EL (cell line): ENCODE results near the gene EFNA3.

Experiments used
- DNase-seq: peaks from one replicate; pipeline ENCODE4 v3.0.0-alpha.2; 2016

Gene EFNA3

DNA sequence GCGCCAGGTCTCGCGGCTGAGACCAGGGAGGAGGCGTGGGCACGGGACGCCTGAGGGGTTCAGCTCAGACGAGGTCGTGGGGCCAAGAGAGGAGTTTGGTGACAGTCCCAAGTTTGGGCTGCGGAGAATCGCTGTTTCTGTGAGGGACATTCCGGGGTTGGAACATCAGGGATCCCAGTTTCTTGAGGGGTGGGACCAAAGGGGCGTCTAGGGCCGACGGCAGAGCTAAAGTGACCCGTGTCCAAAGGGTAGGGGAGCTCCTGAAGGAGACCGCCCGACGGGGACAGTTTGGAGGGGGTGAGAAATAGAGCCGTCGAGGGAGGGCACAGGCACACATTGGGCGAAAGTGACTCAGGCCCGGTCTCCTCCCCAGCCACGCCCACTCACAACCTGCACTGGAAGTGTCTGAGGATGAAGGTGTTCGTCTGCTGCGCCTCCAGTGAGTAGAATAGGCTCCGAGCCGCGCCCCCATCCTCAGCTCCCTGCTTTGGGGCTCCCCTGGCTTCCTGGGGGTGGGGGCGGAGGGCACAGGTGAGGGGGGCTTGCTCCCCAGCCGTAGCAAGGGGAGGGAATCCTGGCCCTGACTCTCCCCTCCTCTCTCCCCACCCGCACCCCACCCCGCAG, 7.0 kb downstream of the EFNA3 start:
- peak; percentile 64 for DNase-seq

DNA sequence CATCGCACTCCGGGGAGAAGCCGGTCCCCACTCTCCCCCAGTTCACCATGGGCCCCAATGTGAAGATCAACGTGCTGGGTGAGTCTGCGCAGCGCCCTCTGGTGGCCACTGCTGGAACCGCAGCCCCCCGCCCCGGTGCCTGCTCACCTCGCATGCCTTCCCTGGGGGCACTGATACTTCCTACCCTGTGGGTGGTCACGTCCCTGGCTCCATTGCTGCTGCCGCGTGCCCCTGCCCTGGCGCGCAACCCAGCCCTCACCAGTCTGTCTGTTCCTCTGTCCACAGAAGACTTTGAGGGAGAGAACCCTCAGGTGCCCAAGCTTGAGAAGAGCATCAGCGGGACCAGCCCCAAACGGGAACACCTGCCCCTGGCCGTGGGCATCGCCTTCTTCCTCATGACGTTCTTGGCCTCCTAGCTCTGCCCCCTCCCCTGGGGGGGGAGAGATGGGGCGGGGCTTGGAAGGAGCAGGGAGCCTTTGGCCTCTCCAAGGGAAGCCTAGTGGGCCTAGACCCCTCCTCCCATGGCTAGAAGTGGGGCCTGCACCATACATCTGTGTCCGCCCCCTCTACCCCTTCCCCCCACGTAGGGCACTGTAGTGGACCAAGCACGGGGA, 7.6 kb downstream of the EFNA3 start:
- peak; percentile 56 for DNase-seq

DNA sequence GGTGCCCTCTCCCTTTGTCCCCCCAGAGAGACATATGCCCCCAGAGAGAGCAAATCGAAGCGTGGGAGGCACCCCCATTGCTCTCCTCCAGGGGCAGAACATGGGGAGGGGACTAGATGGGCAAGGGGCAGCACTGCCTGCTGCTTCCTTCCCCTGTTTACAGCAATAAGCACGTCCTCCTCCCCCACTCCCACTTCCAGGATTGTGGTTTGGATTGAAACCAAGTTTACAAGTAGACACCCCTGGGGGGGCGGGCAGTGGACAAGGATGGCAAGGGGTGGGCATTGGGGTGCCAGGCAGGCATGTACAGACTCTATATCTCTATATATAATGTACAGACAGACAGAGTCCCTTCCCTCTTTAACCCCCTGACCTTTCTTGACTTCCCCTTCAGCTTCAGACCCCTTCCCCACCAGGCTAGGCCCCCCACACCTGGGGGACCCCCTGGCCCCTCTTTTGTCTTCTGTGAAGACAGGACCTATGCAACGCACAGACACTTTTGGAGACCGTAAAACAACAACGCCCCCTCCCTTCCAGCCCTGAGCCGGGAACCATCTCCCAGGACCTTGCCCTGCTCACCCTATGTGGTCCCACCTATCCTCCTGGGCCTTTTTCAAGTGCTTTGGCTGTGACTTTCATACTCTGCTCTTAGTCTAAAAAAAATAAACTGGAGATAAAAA, 8.4 kb downstream of the EFNA3 start:
- no peak for DNase-seq

DNA sequence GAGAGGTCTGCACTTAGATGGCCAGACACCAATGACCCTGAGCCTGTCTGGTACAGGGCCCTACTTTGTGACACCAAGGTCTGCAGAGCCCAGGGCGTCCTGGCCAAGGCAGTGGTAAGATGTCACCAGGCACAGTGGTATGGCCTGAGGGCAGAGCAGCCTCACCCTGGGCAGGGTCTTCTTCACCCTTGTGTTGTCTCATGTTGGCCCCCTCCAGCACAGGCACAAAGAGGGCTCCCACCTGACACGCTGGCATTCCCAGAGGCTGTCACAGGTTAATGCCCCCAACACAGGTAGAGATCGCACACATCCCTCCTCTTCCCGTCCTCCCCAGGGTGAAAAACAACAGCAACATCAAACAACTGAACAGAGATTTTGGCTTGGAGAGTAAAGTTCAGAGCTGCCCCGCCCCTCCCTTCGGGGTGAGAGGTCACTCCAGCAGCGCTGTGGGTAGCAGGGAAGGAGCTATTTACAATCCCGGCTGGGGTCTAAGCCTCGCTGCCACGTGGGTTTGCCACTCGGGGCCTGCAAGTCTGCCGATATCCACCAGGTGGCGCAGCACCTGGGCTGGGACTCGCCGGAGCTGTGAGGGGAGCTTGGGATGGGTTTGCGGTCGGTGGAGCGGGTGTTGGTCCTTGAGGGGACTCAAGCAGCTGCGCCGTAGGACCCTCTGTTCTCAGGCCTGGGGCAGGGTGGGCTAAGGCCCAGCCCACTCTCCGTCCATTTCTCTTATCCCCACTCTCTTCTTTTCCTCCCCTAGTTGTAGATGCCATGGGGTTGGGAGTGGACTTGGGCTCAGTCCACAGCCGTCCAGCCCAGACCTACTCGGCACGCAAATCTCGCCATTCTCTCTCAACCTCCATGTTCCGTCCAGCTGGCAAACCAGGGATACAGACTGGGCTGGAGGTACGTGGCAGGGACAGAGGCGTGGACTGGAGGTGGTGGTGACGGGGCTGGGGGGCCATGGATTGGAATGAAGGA, 12.7 kb downstream of the EFNA3 start:
- peak; percentile 70 for DNase-seq

DNA sequence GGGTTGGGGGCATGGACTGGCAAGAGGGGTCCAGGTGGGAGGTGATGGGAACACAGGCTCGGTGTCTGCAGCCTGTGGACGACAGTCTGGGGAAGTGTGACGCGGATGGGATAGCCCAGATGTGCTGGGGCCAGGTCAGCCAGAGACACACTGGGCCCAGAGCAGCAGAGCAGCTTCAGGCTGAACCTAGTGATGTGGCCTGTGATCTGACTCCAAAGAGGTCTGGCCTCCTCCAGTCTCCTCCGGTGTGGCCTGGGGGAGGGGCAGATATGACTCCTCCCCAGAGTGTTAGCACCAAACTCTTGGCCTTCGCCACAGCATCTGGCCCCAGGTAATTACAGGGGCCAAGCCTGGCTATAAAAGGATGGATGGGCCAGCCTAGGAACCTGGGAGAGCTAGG, 13.5 kb downstream of the EFNA3 start:
- no peak for DNase-seq

DNA sequence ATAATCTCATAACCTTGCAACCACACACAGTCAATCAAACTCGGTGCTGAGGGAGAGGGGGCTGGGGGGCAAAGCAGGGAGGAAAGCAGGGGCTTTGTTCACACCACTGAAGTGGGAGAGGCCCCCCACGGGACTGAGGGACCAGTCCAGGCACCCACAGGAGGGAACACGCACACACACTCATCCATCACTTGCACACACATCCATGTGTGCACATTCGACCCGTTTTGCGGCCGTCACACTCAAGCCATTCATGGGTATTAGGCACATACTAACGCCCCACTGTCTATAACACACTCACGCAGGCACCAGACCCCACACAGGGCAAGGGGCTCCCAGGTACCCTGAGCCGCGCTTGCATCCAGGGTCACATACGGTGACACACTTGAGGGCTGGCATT, 14.0 kb downstream of the EFNA3 start:
- DNase-seq = no peak

DNA sequence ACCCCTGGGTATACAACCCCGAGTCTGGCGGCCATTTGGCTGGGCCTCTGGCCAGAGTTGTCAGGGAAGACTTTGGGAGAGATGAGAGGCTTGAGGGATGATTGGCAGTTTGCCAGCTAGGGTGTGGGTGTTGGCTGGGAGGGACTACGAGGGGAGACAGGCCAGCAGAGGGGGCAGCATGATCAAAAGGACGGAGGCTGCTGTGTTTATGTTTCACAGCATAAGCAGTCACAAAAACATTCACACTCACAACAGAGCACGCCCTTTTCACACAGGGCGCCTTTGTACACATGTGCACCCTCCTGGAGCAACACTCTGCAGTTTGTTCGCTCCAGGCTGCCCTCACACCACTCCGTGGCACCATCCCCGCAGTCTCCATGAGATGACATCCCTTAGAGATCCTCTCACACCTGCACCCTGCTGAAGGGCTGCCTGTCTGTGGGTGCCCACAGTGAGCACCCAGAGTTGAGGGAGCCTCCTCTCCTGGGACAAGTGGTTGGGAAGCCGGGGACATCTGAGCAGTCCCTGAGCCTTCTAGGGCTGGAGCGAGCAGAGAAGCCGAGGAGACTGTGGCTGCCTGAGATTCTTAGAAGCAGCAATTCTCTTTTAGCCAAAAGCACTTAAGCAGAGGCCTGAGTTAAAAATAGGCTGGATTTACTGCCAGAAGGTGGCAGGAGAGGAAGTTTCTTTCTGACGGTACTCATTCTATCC, 15.4 kb downstream of the EFNA3 start:
- DNase-seq = peak; percentile 43

DNA sequence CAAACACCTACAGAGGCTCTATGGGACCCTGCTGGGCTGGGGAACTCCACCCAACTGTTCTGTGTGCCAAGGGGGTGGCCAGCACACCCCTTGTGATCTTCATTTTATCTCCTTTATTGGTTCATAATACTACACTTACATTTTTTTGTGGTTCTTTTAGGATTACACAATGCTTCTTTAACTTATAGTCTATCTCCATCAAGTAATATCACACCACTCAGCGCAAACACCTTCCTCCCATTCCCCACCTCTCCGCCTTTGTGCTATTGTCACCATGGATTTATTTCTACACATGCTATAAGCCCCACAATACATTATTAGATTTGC, 15.9 kb downstream of the EFNA3 start:
- no peak for DNase-seq

DNA sequence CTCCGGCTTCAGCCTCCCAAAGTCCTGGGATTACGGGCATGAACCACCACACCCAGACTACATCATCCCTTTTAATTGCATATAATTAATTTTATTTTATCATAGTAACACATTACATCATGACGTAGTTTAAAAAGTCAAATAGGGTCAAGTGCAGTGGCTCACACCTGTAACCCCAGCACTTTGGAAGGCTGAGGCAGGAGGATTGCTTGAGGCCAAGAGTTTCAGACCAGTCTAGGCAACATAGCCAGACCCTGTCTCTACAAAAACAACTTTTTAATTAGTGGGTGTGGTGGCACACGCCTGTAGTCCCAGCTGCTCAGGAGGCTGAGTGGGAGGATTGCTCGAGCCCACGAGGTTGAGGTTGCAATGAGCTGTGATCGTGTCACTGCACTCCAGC, 20.7 kb downstream of the EFNA3 start:
- no peak for DNase-seq

DNA sequence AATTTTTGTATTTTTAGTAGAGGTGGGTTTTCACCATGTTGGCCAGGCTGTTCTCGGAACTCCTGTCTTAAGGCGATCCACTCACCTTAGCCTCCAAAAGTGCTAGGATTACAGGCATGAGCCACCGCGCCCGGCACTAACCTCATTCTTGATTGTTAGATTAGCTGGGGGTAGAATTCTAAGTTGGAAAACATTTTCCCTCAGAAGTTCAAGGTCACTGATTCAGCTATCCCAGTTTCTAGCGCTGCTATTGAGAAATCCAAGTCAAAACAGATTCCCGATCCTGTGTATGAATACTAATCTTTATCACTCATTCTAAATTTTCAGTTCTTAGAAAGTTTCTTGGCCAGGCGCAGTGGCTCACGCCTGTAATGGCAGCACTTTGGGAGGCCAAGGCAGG, 24.7 kb downstream of the EFNA3 start:
- no peak for DNase-seq

DNA sequence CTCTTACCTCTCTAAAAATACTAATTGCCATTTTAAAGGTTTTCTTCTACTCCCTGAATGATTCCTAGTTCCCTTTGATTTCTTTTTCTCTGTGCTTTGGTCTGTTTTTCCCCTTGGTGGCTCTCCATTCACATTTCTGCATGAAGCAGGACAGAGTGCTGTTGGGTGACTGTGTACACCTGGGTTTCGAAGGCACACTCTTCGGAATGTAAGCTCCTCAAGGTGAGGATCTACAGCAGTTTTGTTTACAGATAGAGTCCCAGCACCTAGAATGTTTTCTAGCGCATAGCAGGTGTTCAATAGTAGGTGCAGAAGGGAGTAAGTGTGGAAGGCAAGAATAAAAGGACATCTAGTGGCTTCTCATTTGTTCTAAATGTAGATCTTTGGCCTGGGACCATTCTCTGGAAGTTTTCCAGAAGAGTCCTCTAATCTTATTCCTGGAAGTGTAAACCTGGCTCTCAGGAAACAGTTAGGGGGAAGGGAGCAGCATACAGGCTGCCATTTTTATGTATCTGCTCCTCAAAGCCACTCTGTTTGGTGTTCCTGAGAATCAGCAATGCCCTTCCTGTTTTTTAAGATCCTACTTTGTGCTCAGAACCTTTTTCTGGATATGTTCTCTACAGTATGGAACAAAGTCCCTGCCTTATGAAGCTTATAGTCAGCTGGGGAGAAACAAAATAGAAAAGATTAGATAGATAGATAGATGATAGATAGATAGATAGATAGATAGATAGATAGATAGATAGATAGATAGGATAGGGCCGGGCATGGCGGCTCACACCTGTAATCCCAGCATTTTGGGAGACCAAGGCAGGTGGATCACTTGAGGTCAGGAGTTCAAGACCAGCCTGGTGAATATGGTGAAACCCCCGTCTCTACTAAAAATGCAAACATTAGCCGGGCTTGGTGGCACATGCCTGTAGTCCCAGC, 26.2 kb downstream of the EFNA3 start:
- DNase-seq = no peak

DNA sequence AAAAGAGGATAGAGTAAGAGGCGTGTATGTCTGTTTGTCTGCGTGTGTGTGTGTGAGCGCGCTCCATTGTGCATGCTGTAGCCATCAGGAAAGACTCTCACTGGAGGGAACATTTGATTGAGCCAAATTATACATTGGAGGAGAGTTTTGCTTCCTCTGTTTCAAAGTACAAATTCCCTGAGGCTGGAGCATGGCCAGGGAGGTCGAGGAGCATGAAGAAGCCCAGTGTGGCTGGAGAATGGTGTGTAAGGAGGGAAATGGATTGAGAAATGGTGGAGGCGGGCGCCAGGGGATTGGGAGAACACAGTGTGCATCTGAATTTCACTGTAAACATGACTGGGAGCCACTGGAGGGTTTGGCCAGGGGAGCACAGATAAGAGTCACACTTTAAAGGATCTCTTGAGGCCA, 27.0 kb downstream of the EFNA3 start:
- no peak for DNase-seq

DNA sequence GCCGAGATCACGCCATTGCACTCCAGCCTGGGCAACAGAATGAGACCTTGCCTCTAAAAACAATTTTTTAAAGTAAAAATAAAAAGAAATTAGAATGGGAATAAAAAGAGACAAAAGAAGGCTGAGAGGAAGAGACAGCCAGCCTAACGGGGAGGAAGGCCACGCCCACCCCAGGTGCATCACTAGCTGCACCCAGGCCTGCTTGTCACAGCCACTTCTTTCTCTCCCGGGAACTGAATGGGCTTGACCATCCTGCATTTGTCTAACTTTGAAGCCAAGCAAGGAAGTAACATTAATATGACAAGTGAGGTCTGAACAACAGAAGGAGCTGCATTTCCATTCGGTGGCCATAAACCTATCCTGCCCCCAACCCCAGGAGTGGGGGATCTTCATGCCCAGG, 28.2 kb downstream of the EFNA3 start:
- DNase-seq = no peak

DNA sequence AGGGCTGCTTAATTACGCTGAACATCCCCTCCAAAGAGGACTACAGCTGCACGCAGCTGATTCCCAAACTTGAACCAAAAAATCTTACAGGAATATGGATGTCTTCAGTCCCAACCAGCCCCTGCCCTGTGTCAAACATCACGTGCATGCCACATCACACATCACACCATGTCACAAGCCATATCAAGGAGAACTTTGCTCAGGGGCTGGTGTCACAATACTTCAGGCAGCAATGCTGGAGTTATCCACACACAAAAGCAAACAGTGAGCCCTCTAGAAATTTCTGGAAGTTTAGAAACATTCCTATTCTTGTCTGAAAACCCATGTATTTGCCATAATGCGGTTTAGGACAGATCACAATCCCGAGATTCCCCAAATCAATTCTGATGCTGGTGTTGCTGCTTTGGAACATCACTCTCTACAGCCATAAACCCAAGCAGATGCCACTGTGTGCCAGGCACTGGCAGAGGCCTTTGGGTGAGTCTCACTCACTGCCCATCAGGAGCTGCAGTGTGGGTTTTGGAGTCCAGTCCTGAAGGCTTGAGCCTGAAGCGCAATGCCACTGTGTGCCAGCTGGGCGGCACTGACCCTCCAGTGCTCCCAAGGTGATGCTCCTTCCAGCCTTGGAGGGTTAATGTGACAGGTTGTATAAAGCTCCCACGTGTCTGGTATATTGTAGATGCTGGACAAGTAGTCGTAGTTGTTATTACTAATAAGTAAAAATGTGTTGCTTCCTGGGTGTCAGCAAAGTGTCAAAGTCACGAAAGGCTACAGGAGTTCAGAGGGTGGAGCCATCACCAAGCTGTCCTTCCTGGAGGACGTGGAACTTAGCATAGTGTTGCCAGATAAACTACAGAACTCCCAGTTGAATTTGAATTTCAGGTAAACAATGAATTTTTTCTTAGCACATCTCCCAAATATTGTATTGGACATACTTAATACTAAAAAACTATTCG, 28.9 kb downstream of the EFNA3 start:
- DNase-seq = no peak

DNA sequence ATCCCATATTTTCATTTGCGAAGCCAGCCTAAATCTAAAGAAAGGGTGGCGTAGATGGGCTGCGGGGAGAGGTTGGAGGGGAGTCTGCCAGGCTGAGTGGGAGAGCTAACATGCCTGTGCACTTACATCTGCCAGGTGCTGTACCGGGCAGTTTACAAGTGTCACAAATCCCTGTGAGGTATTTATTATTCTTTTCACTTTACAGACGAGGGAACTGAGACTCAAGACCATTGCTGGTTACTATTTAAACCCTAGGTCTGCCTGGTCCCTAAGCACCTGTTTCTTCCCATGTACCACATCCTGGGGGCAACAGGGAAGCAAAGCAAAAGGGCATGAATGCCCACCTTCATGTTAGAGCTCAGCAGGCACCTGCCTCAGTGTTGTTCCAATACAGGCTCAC, 29.7 kb downstream of the EFNA3 start:
- no peak for DNase-seq

DNA sequence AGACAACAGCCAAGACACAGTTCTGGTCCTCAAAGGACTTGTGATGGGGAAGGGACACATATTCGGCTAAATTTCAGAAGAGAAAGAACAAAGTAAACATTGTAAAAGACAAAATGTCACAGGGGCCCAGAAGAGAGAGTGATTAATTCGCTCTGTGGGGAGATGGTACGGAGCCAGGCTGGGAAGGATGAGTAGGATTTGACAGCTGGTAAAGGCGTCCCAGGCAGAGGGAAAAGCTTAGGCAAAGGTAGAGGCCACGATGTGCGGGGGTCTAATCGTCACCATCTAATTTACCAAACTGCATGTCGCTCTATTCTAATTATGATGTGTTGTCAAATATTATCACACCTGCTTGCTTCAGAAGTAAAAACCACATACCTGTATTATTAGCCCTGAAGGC, 31.7 kb downstream of the EFNA3 start:
- DNase-seq = no peak

DNA sequence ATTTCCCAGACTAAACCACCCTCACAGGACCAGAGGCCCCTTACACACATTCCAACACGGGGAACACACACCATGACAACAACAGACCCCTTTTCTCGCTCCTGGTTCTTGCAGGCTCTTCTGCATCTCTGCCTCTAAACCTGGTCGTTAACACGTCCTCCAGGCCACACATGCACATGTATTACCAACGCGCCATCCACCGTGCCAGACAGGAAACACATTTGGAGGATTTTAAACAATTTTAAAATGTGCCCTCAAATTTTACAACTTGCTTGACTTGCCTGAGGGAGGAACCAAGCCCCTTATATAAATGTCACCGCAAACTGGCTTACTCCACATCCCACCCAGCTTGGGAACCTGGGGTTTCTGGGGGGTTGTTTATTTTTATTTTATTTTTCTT, 32.2 kb downstream of the EFNA3 start:
- DNase-seq = no peak

DNA sequence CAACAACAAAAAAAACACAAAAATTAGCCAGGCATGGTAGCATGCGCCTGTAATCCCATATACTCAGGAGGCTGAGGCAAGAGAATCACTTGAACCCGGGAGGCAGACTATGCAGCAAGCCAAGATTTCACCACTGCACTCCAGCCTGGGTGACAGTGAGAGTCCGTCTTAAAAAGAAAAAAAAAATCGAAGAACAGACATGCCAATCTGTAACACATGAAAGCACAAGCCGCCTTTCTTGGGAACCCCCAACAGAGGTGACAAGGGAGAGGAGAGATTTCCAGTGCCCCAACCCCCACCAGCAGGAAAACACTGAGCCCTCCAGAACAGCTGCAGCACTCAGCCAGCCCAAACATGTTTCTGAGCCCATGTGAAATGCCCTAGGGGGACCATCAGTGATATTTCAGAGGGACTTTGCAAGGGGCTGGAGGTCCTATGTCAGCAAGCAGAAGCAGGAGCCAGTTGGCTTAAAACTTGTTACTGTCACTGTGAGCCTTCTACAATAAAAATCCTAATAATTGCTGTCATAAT, 34.9 kb downstream of the EFNA3 start:
- DNase-seq = no peak

DNA sequence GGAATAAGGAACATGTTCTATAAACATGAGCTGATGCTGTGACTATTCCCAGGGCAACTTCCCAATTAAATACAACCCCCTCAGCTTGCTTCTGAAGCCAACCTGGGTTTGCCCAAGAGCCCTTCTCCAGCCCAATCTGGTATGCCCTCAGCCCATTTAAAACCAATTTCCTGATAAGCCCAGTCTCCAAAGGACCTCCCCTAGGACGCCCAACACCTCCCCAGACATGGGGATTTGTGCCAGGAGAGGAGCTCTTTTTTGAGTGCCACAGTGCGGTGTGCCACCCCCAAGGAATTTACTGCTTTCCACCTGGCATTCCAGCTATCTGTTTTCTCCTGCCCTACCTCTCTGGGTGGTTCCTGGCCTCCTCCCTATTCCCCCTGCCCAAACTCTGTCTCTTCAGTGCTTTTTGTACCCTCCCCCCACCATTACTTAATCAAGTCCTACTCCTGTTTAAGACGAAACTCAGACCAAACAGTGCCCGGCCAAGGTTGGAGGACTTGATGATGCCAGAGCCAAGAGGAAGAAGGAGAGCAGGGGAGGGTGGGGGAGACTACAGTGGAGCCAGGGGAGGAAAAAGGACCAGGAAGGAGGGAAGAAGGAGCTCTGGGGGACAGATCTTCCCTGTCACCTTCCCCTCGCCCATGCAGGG, 37.6 kb downstream of the EFNA3 start:
- DNase-seq = no peak

DNA sequence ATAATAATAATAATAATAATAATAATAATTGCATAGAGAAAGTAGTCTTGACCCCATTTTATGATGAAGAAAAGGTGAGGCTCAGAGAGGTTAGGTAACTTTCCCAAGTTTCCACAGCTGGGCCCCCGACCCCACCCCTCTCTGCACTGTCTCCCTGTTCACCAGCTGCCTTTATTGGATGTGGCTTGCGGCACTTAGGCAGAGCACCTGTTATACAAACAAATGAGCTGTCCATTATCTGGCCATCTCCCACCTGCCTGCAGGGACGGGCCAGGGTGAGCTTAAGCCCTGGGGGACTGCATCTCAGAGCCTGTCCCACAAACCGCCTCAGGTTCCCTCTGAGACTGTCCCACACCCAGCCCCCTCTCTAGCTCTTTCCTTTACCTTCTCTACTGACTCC, 39.0 kb downstream of the EFNA3 start:
- no peak for DNase-seq
